Fibroblast of skin of right biceps (primary cell): ENCODE measurements around the gene DNAJB1.
A peak's percentile ranks its signal among the peaks of the same experiment; 100 is the strongest.

ENCODE experiments used
- DNase-seq: peaks from one replicate; pipeline ENCODE4 v3.0.0-alpha.2; 2013

The DNAJB1 gene

DNA sequence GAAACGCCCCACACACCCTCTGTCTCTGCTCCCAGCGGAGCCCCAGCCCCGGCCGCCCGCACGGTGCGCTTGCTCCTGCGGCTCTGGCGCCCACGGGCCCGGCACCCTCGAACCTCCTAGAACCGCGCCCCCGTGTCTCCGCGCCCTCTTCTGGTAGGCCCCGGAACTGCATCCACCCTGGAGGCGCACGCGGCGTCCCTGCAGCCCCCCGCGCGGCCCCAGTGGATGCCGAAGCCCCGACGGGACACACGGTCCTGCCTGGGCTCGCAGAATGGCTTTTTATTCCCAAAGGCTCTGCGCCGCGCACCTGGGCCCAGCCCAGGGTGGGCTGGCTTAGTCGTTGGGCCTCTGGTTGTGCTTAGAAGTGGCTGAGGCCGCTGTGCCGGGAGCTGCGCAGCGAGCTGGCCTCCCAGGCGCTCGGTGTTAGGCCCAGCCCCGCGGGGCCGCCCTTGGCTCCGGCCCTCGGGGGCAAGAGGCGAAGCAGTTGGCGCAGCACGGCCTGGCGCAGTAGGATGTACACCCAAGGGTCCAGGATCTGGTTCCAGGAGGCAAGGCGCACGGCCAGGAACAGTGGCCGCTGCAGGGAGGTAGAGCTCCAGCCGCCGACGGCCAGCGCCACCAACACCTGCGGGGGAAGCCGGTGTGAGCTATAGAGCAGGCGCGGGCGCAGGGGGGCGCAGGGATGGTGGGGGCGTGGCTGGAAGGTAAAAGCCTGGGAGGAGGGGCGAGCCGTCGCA is 45.8 kb downstream of the DNAJB1 start:
- DNase-seq = peak; percentile 54

DNA sequence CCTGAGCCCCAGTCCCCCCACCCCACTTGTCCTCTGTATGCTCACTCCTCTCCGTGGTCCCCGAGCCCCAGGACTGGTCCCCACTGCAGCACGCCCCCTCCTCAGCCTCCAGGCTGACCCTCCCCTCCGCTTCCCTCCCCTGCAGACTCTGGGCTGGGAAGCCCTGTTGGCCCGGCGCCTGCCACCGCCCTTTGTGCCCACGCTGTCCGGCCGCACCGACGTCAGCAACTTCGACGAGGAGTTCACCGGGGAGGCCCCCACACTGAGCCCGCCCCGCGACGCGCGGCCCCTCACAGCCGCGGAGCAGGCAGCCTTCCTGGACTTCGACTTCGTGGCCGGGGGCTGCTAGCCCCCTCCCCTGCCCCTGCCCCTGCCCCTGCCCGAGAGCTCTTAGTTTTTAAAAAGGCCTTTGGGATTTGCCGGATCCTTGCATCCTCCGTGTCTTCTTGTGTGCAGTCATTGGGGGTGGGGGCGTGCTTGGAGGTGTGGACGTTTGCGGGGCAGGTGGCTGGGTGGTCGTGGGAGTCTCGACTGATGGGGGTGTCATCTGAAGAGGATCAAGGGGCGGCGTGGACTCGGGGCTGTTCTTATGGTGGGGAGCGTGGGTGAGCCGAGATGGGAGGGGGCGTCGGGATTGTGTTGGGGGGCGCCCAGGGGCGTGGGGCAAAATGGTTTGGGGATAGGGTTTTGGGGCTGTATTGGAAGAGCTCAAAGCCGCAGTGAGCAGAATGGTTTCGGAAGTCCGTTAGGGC is 46.6 kb downstream of the DNAJB1 start:
- no peak for DNase-seq

DNA sequence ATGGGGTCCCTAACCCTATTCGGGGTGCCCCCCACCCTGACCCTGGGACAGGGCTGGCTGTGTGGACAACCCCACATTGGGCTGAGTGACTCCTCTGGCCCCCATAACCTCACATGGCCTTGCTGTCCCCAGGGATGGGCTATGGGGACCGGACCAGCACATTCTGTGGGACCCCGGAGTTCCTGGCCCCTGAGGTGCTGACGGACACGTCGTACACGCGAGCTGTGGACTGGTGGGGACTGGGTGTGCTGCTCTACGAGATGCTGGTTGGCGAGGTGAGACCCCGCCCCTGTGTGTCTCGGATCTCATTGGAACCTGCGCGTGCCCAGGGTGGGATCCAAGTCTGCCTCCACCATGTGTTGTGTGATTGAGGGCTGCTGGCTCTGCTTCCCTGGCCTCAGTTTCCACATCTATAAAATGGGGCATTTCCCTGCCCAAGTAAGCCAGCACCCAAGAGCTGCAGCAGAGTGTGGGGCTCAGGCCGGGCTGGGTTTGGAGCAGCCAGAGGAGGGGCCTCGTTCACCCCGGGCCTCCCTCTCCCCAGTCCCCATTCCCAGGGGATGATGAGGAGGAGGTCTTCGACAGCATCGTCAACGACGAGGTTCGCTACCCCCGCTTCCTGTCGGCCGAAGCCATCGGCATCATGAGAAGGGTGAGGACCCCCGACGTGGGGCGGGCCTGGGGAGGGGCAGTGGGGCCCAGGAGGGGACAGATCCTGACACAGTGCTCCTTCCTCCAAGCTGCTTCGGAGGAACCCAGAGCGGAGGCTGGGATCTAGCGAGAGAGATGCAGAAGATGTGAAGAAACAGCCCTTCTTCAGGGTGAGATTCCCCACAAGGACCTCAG is 47.9 kb downstream of the DNAJB1 start:
- no peak for DNase-seq

DNA sequence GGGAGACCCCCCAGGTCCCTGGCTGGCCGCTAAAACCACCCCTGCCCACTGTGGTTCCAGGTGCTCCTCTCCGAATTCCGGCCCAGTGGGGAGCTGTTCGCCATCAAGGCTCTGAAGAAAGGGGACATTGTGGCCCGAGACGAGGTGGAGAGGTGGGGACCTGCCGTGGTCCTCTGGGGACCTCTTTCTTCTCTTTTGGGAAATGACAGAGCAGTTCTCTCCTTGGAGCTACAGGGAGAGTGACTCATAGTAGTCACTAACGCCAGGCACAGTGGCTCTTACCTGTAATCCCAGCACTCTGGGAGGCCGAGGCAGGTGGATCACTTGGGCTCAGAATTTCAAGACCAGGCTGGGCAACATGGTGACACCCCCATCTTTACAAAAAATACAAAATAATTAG is 50.4 kb downstream of the DNAJB1 start:
- no peak for DNase-seq

DNA sequence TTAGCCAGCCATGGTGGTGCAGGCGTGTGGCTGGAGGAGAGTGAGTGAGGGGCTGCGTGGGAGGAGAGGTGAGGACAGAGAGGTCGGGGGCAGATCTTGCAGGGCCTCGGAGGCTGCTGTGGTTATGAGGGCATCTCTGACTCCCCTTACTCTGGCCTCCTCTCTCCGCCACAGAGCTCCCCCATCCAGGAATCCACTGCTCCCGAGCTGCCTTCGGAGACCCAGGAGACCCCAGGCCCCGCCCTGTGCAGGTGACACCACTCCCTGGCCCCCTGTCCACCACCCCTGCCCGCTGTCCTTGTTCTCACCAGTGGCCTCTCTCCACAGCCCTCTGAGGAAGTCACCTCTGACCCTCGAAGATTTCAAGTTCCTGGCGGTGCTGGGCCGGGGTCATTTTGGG is 50.8 kb downstream of the DNAJB1 start:
- no peak for DNase-seq
